ENCODE data around the gene ASMT. TPM values are rescaled to one million over a fixed set of nuclear protein-coding genes. Genes with fewer than 3 reads are reported as not detected.
"Not testable (repeated sequence)": the region's sequence is repeated elsewhere in the genome, so short reads cannot be mapped to it uniquely, and the experiment has no call there.

Gene ASMT
- polyA plus RNA-seq, 3 donors: 0.69 TPM; not detected in 2

DNA sequence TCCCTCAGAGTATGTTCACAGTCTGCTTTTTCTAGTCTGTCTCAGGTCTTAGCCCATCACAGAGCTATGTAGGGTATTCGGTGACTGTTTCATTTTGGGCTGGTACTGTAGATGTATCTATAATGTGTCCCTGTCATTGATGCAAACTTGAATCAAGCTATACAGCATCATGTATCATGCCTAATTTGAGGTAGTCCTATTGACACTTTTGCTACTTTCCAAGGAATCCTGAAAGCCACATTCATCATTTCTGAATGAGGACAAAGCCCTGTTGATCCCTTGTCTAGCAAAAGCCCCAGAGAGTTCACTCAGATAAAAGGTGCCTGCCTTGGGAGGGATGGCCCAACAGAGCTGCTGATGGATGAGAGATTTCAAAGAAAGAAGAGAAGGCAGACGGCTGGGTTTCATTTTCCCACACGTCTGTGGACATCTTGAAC, 70.6 kb downstream of the ASMT start:
- DNase-seq; H2AFZ ChIP-seq (ENCODE audit: insufficient read depth, low read depth, low read length, poor library complexity, severe bottlenecking); intact Hi-C loops (cut with micrococcal nuclease); H3K27me3 ChIP-seq (ENCODE audit: control insufficient read depth in 2 of 2, insufficient read depth in 2 of 2, low read length in 2 of 2); H3K36me3 ChIP-seq (replicated peaks in 1 of 2; ENCODE audit: control insufficient read depth in 1 of 2, insufficient read depth in 2 of 2, low read length in 2 of 2); H4K20me1 ChIP-seq (ENCODE audit: insufficient read depth, low read length); H3K27me3 Mint-ChIP-seq (ENCODE audit: low read depth in 3 of 3); H3K4me2 ChIP-seq (replicated peaks; ENCODE audit: extremely low read depth, low read length, poor library complexity, severe bottlenecking); H3K27ac ChIP-seq (ENCODE audit: low read depth in 1 of 2, low read length in 2 of 2); H3K9me3 ChIP-seq (replicated peaks in 1 of 2; ENCODE audit: control insufficient read depth in 1 of 2, insufficient read depth in 1 of 2, low read length in 2 of 2); H3K4me3 ChIP-seq (replicated peaks in 1 of 3; ENCODE audit: low read depth in 2 of 3, low read length in 3 of 3); H3K36me3 Mint-ChIP-seq; H3K79me2 ChIP-seq (ENCODE audit: insufficient read depth, low read length); H3K9ac ChIP-seq (ENCODE audit: insufficient read depth, low read length, poor library complexity, severe bottlenecking); H3K4me1 ChIP-seq (ENCODE audit: control insufficient read depth in 1 of 2, insufficient read depth in 2 of 2, low read length in 2 of 2): not testable (repeated sequence)
- Mint-ChIP-seq H3K9me3 (peaks cover 0 to 14% (median 2%) of the 10 kb centered on the region in 7 donors), H3K27ac (peak overlapping the region in 4 of 7 donors; percentile 5 to 84 (median 46)), H3K4me1 (peaks cover 14% of the 10 kb centered on the region), H3K4me3 (peak overlapping the region in 1 of 2 donors; percentile 2)
- no CpG with 5 or more reads among the region's 3 CpGs for WGBS (ENCODE audit: insufficient coverage)

DNA sequence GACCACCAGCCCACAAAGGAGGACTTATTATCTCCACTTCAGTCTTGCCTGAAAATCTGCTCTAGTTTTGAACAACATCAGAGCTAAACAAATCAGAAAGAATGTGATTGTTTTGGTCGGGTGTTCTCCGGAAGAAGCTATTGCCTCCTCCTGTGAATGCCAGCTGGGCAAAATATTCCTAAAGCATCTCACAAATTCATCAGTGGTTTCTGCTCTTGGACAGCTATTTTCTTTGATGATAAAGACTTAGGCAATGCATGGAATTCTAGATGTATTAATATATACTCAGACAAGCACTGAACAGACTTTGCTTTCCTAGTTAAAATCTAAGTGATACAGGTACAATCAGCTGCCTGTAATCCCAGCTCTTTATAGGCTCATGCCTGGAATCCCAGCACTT, 71.8 kb downstream of the ASMT start:
- Mint-ChIP-seq H3K4me3 (no peak overlapping the region), H3K9me3 (peaks cover 0 to 16% (median 2%) of the 10 kb centered on the region in 7 donors), H3K4me1 (peaks cover 14% of the 10 kb centered on the region), H3K27me3 (ENCODE audit: low read depth in 3 of 3) (peaks cover 0 to 7% (median 3%) of the 10 kb centered on the region in 3 donors), H3K27ac (no peak overlapping the region), H3K36me3 (no peaks in the 10 kb centered on the region)
- no peak overlapping the region for H3K4me3 ChIP-seq (replicated peaks in 1 of 3; ENCODE audit: low read depth in 2 of 3, low read length in 3 of 3)
- H3K4me1 ChIP-seq (ENCODE audit: control insufficient read depth in 1 of 2, insufficient read depth in 2 of 2, low read length in 2 of 2): no peaks in the 10 kb centered on the region
- no peak overlapping the region for H2AFZ ChIP-seq (ENCODE audit: insufficient read depth, low read depth, low read length, poor library complexity, severe bottlenecking)
- intact Hi-C loops (cut with micrococcal nuclease): no loop called here
- no peak for DNase-seq
- WGBS (ENCODE audit: insufficient coverage): no CpG with 5 or more reads among the region's 2 CpGs
- H3K9me3 ChIP-seq (replicated peaks in 1 of 2; ENCODE audit: control insufficient read depth in 1 of 2, insufficient read depth in 1 of 2, low read length in 2 of 2): no peaks in the 10 kb centered on the region
- no peaks in the 10 kb centered on the region for H4K20me1 ChIP-seq (ENCODE audit: insufficient read depth, low read length)
- TF ChIP-seq, protein P1, sequence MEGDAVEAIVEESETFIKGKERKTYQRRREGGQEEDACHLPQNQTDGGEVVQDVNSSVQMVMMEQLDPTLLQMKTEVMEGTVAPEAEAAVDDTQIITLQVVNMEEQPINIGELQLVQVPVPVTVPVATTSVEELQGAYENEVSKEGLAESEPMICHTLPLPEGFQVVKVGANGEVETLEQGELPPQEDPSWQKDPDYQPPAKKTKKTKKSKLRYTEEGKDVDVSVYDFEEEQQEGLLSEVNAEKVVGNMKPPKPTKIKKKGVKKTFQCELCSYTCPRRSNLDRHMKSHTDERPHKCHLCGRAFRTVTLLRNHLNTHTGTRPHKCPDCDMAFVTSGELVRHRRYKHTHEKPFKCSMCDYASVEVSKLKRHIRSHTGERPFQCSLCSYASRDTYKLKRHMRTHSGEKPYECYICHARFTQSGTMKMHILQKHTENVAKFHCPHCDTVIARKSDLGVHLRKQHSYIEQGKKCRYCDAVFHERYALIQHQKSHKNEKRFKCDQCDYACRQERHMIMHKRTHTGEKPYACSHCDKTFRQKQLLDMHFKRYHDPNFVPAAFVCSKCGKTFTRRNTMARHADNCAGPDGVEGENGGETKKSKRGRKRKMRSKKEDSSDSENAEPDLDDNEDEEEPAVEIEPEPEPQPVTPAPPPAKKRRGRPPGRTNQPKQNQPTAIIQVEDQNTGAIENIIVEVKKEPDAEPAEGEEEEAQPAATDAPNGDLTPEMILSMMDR (IDR thresholded peaks at IDR 0.05): no peak
- H3K36me3 ChIP-seq (replicated peaks in 1 of 2; ENCODE audit: control insufficient read depth in 1 of 2, insufficient read depth in 2 of 2, low read length in 2 of 2): no peaks in the 10 kb centered on the region
- H3K79me2 ChIP-seq (ENCODE audit: insufficient read depth, low read length): no peaks in the 10 kb centered on the region
- H3K27ac ChIP-seq (ENCODE audit: low read depth in 1 of 2, low read length in 2 of 2): no peak overlapping the region
- H3K27me3 ChIP-seq (ENCODE audit: control insufficient read depth in 2 of 2, insufficient read depth in 2 of 2, low read length in 2 of 2): no peaks in the 10 kb centered on the region
- H3K9ac ChIP-seq (ENCODE audit: insufficient read depth, low read length, poor library complexity, severe bottlenecking): no peak overlapping the region
- no peak overlapping the region for H3K4me2 ChIP-seq (replicated peaks; ENCODE audit: extremely low read depth, low read length, poor library complexity, severe bottlenecking)

Other genes with a start within 250 kb of the ASMT start
- 100 to 1,000 TPM; 442 to 769 (median 449) TPM for gene SLC25A6, start 222.9 kb upstream of the ASMT start, polyA plus RNA-seq
- gene ASMTL, start 162.2 kb upstream of the ASMT start, polyA plus RNA-seq: 10 to 100 TPM; 19.0 to 31.5 (median 31.0) TPM
- 10 to 100 TPM; 18.9 to 40.0 (median 33.3) TPM for gene P2RY8, start 77.9 kb upstream of the ASMT start, polyA plus RNA-seq
- gene AKAP17A, start 23.5 kb upstream of the ASMT start, polyA plus RNA-seq: 100 to 1,000 TPM in 1 of 3 donors, 10 to 100 TPM in 1, 1 to 10 TPM in 1; 8.9 to 118 (median 13.6) TPM